ENCODE data around the gene BNIP3.

Gene BNIP3

GRCh38 chr10:132021504-132022143 lies 39.9 kb upstream of the BNIP3 start:
- DNase-seq (ENCODE audit: low read depth): no peak
- no peak overlapping the region for H3K4me3 ChIP-seq (ENCODE audit: low read depth, low read length)
- TF ChIP-seq CTCF (conservative IDR thresholded peaks at IDR 0.05; ENCODE audit: low read depth, low read length): no peak

GRCh38 chr10:132021046-132021445 lies 39.3 kb upstream of the BNIP3 start:
- DNase-seq (ENCODE audit: low read depth): no peak
- TF ChIP-seq CTCF (conservative IDR thresholded peaks at IDR 0.05; ENCODE audit: low read depth, low read length): no peak
- no peak overlapping the region for H3K4me3 ChIP-seq (ENCODE audit: low read depth, low read length)

GRCh38 chr10:132020456-132020855 lies 38.7 kb upstream of the BNIP3 start:
- no peak overlapping the region for H3K4me3 ChIP-seq (ENCODE audit: low read depth, low read length)
- TF ChIP-seq CTCF (conservative IDR thresholded peaks at IDR 0.05; ENCODE audit: low read depth, low read length): no peak
- no peak for DNase-seq (ENCODE audit: low read depth)

GRCh38 chr10:132019366-132019765 lies 37.6 kb upstream of the BNIP3 start:
- no peak overlapping the region for H3K4me3 ChIP-seq (ENCODE audit: low read depth, low read length)
- DNase-seq (ENCODE audit: low read depth): no peak
- no peak for TF ChIP-seq CTCF (conservative IDR thresholded peaks at IDR 0.05; ENCODE audit: low read depth, low read length)

GRCh38 chr10:132018446-132018845 lies 36.7 kb upstream of the BNIP3 start:
- no peak for DNase-seq (ENCODE audit: low read depth)
- H3K4me3 ChIP-seq (ENCODE audit: low read depth, low read length): no peak overlapping the region
- TF ChIP-seq CTCF (conservative IDR thresholded peaks at IDR 0.05; ENCODE audit: low read depth, low read length): no peak

- H3K4me3 ChIP-seq (ENCODE audit: low read depth, low read length): no peak overlapping the region
- no peak for TF ChIP-seq CTCF (conservative IDR thresholded peaks at IDR 0.05; ENCODE audit: low read depth, low read length)
- no peak for DNase-seq (ENCODE audit: low read depth)
Measured at GRCh38 chr10:132016514-132016913, 34.8 kb upstream of the BNIP3 start.

- H3K4me3 ChIP-seq (ENCODE audit: low read depth, low read length): no peak overlapping the region
- no peak for DNase-seq (ENCODE audit: low read depth)
- TF ChIP-seq CTCF (conservative IDR thresholded peaks at IDR 0.05; ENCODE audit: low read depth, low read length): no peak
Measured at GRCh38 chr10:132011445-132011844, 29.7 kb upstream of the BNIP3 start.
